K562 (cell line): ENCODE results near the gene PURA. TPM values are rescaled to one million over a fixed set of nuclear protein-coding genes. Genes with fewer than 3 reads are reported as not detected.
A peak's percentile ranks its signal among the peaks of the same experiment; 100 is the strongest.

ENCODE experiments used
- ETS1 ChIP-seq: conservative IDR thresholded peaks from 2 replicates; pipeline ENCODE4 v1.6.1; 2011; ENCODE audit warnings: low read depth, mild to moderate bottlenecking, low read length; ENCODE audit not compliant: control insufficient read depth
- ETV1 ChIP-seq: fragments of 450-650 bp; conservative IDR thresholded peaks from 2 replicates; pipeline ENCODE4 v1.6.1; 2016; ENCODE audit warnings: missing genetic modification characterization, control low read depth, low read depth, missing compliant biosample characterization
- FOXP1 ChIP-seq: sonication (generic); formaldehyde crosslinking; IDR thresholded peaks from 2 replicates; pipeline ENCODE4 v1.8.0; 2022; ENCODE audit warnings: mild to moderate bottlenecking, missing genetic modification reagents
- KDM5B ChIP-seq: fragments of 200-600 bp; sonication (generic); IDR thresholded peaks from 2 replicates; pipeline ENCODE4 v1.6.1; 2012; ENCODE audit warnings: low read depth, mild to moderate bottlenecking, moderate library complexity, low read length, control low read depth, inconsistent platforms; ENCODE audit not compliant: insufficient replicate concordance
- NR2C1 ChIP-seq, 2 experiments: fragments of 450-650 bp; IDR thresholded peaks; 2 replicates each; pipeline ENCODE4 v1.6.1; 2017; ENCODE audit warnings: mild to moderate bottlenecking in 2 of 2, antibody characterized with exemption in 1 of 2, inconsistent platforms in 1 of 2, missing compliant biosample characterization in 1 of 2, missing genetic modification characterization in 1 of 2
- POLR2AphosphoS5 ChIP-seq: IDR thresholded peaks from 2 replicates; pipeline ENCODE4 v1.6.1; 2011; ENCODE audit warnings: mild to moderate bottlenecking, low read depth, low read length, moderate library complexity; ENCODE audit not compliant: control insufficient read depth, insufficient read depth
- RBM25 ChIP-seq: fragments of 200-400 bp; formaldehyde crosslinking; IDR thresholded peaks from 2 replicates; pipeline ENCODE4 v1.6.1; 2018; ENCODE audit warnings: low read length, low read depth, moderate library complexity; ENCODE audit not compliant: severe bottlenecking
- RCOR1 ChIP-seq, 2 experiments: IDR thresholded peaks; 2 replicates each; pipeline ENCODE4 v1.6.1; 2012; ENCODE audit warnings: low read depth in 2 of 2, low read length in 2 of 2, borderline replicate concordance in 1 of 2, improper control_type of control experiment in 1 of 2
- SMARCB1 ChIP-seq: IDR thresholded peaks from 2 replicates; pipeline ENCODE4 v1.6.1; 2011; ENCODE audit warnings: improper control_type of control experiment, low read depth; ENCODE audit not compliant: insufficient read length
- ZEB2 ChIP-seq: fragments of 450-650 bp; IDR thresholded peaks from 2 replicates; pipeline ENCODE4 v1.6.1; 2016
- ZNF124 ChIP-seq: sonication (generic); formaldehyde crosslinking; IDR thresholded peaks from 2 replicates; pipeline ENCODE4 v1.8.1; 2022; ENCODE audit warnings: missing genetic modification reagents
- ZNF253 ChIP-seq: fragments of 250-450 bp; sonication (Bioruptor Pico); conservative IDR thresholded peaks from 2 replicates; pipeline ENCODE4 v1.6.1; 2021; ENCODE audit warnings: mild to moderate bottlenecking
- ZNF561 ChIP-seq: fragments of 450-650 bp; formaldehyde crosslinking; conservative IDR thresholded peaks from 2 replicates; pipeline ENCODE4 v1.4.0; 2020; ENCODE audit warnings: mild to moderate bottlenecking, moderate library complexity
- ZNF785 ChIP-seq: fragments of 250-450 bp; sonication (Bioruptor Pico); IDR thresholded peaks from 2 replicates; pipeline ENCODE4 v1.4.0; 2020; ENCODE audit warnings: mild to moderate bottlenecking
- polyA plus RNA-seq, 8 experiments: library from polyadenylated mRNA; depleted of rRNA in 4 of 8; stranded (reverse) in 5 of 8; unstranded in 3 of 8; fragments of >200 nt; fragmentation: Nextera tagmentation in 2 of 8; fragmentation: Illumina TruSeq in 1 of 8; extraction: Ambion mirVana in 2 of 8; extraction: Trizol in 1 of 8; gene quantifications; 2 replicates each; pipeline versions ENCODE4 v1.2.1 to v1.2.3, GENCODE V29; 2011 to 2014; ENCODE audit warnings: inconsistent platforms in 1 of 8, missing spikeins in 1 of 8
- total RNA-seq, 7 experiments: library from RNA; depleted of rRNA in 6 of 7; stranded (reverse); fragments of >200 nt in 6 of 7; fragmentation: Illumina TruSeq in 2 of 7; extraction: Trizol in 2 of 7; gene quantifications; 2 replicates each; pipeline versions ENCODE4 v1.2.1 to v1.2.3, GENCODE V29; 2011 to 2021; ENCODE audit warnings: low replicate concordance in 1 of 7
- TF ChIP-seq, protein P1 (sequence below): fragments of 250-450 bp; sonication (Bioruptor Pico); IDR thresholded peaks from 2 replicates; pipeline ENCODE4 v1.8.0; 2021; ENCODE audit warnings: moderate library complexity, mild to moderate bottlenecking, inconsistent platforms
- TF ChIP-seq, protein P2 (sequence below): fragments of 250-450 bp; sonication (Bioruptor Pico); IDR thresholded peaks from 2 replicates; pipeline ENCODE4 v1.4.0; 2020; ENCODE audit warnings: borderline replicate concordance
- TF ChIP-seq, protein P3 (sequence below): IDR thresholded peaks from 2 replicates; pipeline ENCODE4 v1.6.1; 2014; ENCODE audit warnings: antibody characterized with exemption
- TF ChIP-seq, protein P4 (sequence below), 2 experiments: IDR thresholded peaks; 2 replicates each; pipeline ENCODE4 v1.6.1; 2011; ENCODE audit warnings: borderline replicate concordance in 1 of 2, control low read depth in 1 of 2, low read depth in 1 of 2, low read length in 1 of 2, mild to moderate bottlenecking in 1 of 2, mixed read lengths in 1 of 2, moderate library complexity in 1 of 2; ENCODE audit not compliant: insufficient read depth in 1 of 2, insufficient read length in 1 of 2, poor library complexity in 1 of 2, severe bottlenecking in 1 of 2; ENCODE audit errors: extremely low read depth in 1 of 2

Gene PURA
- total and polyA plus RNA-seq, 9 of the 15 experiments (the other 6 are each of a cell fraction or from before 2014, with no cell fraction given): 3.2 to 11.1 (median 5.4) TPM

- peak; percentile 95 for TF ChIP-seq ZEB2
- TF ChIP-seq RCOR1 (IDR thresholded peaks at IDR 0.05; ENCODE audit: borderline replicate concordance in 1 of 2, low read depth in 2 of 2, low read length in 2 of 2): peak in 1 of 2 experiments; percentile 82; a peak in 2 of 4 replicates
- TF ChIP-seq ETV1 (tag): peak; percentile 38; the same call in 1 of the 2 replicates
- no peak for TF ChIP-seq SMARCB1
- no peak for TF ChIP-seq KDM5B
- no peak for TF ChIP-seq ZNF253 (CRISPR knock-in tag)
- TF ChIP-seq POLR2AphosphoS5: peak; percentile 48; the same call in 1 of the 2 replicates
- TF ChIP-seq ZNF561 (CRISPR knock-in tag): no peak
- TF ChIP-seq ZNF785 (CRISPR knock-in tag): no peak
- no peak for TF ChIP-seq FOXP1 (CRISPR knock-in tag)
- TF ChIP-seq ETS1: no peak
- TF ChIP-seq, protein P1, sequence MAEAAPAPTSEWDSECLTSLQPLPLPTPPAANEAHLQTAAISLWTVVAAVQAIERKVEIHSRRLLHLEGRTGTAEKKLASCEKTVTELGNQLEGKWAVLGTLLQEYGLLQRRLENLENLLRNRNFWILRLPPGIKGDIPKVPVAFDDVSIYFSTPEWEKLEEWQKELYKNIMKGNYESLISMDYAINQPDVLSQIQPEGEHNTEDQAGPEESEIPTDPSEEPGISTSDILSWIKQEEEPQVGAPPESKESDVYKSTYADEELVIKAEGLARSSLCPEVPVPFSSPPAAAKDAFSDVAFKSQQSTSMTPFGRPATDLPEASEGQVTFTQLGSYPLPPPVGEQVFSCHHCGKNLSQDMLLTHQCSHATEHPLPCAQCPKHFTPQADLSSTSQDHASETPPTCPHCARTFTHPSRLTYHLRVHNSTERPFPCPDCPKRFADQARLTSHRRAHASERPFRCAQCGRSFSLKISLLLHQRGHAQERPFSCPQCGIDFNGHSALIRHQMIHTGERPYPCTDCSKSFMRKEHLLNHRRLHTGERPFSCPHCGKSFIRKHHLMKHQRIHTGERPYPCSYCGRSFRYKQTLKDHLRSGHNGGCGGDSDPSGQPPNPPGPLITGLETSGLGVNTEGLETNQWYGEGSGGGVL (CRISPR knock-in tag): no peak
- no peak for TF ChIP-seq NR2C1 (IDR thresholded peaks at IDR 0.05)
- TF ChIP-seq NR2C1 (tag; IDR thresholded peaks at IDR 0.05): no peak
- TF ChIP-seq RBM25: no peak
- TF ChIP-seq, protein P2, sequence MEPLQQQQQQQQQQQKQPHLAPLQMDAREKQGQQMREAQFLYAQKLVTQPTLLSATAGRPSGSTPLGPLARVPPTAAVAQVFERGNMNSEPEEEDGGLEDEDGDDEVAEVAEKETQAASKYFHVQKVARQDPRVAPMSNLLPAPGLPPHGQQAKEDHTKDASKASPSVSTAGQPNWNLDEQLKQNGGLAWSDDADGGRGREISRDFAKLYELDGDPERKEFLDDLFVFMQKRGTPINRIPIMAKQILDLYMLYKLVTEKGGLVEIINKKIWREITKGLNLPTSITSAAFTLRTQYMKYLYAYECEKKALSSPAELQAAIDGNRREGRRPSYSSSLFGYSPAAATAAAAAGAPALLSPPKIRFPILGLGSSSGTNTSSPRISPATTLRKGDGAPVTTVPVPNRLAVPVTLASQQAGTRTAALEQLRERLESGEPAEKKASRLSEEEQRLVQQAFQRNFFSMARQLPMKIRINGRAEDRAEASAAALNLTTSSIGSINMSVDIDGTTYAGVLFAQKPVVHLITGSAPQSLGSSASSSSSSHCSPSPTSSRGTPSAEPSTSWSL (CRISPR knock-in tag): no peak
- TF ChIP-seq ZNF124 (CRISPR knock-in tag): no peak
- TF ChIP-seq, protein P3, sequence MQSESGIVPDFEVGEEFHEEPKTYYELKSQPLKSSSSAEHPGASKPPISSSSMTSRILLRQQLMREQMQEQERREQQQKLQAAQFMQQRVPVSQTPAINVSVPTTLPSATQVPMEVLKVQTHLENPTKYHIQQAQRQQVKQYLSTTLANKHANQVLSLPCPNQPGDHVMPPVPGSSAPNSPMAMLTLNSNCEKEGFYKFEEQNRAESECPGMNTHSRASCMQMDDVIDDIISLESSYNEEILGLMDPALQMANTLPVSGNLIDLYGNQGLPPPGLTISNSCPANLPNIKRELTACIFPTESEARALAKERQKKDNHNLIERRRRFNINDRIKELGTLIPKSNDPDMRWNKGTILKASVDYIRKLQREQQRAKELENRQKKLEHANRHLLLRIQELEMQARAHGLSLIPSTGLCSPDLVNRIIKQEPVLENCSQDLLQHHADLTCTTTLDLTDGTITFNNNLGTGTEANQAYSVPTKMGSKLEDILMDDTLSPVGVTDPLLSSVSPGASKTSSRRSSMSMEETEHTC: no peak
- TF ChIP-seq, protein P4, sequence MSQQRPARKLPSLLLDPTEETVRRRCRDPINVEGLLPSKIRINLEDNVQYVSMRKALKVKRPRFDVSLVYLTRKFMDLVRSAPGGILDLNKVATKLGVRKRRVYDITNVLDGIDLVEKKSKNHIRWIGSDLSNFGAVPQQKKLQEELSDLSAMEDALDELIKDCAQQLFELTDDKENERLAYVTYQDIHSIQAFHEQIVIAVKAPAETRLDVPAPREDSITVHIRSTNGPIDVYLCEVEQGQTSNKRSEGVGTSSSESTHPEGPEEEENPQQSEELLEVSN (IDR thresholded peaks at IDR 0.05; ENCODE audit: borderline replicate concordance in 1 of 2, extremely low read depth in 1 of 2, insufficient read depth in 1 of 2, insufficient read length in 1 of 2, low read depth in 1 of 2, low read length in 1 of 2, poor library complexity in 1 of 2, severe bottlenecking in 1 of 2): no peak
Measured at GRCh38 chr5:140168371-140168770, 54.5 kb downstream of the PURA start (continued).
